Lower lobe of right lung (tissue), 2 donors: ENCODE data around the gene B3GNT9. TPM values are rescaled to one million over a fixed set of nuclear protein-coding genes. Genes with fewer than 3 reads are reported as not detected.
A peak's percentile ranks its signal among the peaks of the same experiment; 100 is the strongest.

Experiments used
- ATAC-seq, 2 donors: fragments of 200-7000 bp; cut with Tn5 transposase; one replicate each; pipeline ENCODE4 v1.9.1; 2020 to 2022; ENCODE audit warnings: mild to moderate bottlenecking in 2 of 2, moderate library complexity in 2 of 2
- DNase-seq: peaks from one replicate; pipeline ENCODE4 v3.0.0-alpha.2; 2020
- H3K27ac ChIP-seq: fragments of 200-600 bp; one replicate; pipeline ENCODE4 v1.8.0; 2022
- H3K27me3 ChIP-seq: fragments of 200-600 bp; one replicate; pipeline ENCODE4 v1.8.0; 2022; ENCODE audit warnings: low read depth
- H3K36me3 ChIP-seq: fragments of 200-600 bp; one replicate; pipeline ENCODE4 v1.8.0; 2022; ENCODE audit warnings: mild to moderate bottlenecking
- H3K4me1 ChIP-seq: fragments of 200-600 bp; one replicate; pipeline ENCODE4 v1.8.0; 2022
- H3K4me3 ChIP-seq: fragments of 200-600 bp; one replicate; pipeline ENCODE4 v1.8.0; 2022; ENCODE audit warnings: mild to moderate bottlenecking
- H3K9me3 ChIP-seq: fragments of 200-600 bp; one replicate; pipeline ENCODE4 v1.8.0; 2022
- intact Hi-C: fragments of 100-400 bp; cut with DNase I; formaldehyde crosslinking; loops from one replicate; pipeline ENCODE4 v1.11.0; 2022
- total RNA-seq: library from RNA; stranded (reverse); fragmentation: NEBNext Ultra II Directional; extraction: Animal tissue kit (Norgen Biotek cat#: 25700); gene quantifications from one replicate; pipeline ENCODE4 v1.2.1, GENCODE V29; 2021
- TF ChIP-seq, protein P1 (sequence below): fragments of 200-600 bp; IDR thresholded peaks from one replicate; pipeline ENCODE4 v1.8.0; 2022; ENCODE audit warnings: antibody characterized with exemption, mild to moderate bottlenecking
- donor health status: DM: no; HTN: yes; CAD: no; lungs with severe emphysema.

Gene B3GNT9
- total RNA-seq, 1 donor from 2014 or later = 13.5 TPM

DNA sequence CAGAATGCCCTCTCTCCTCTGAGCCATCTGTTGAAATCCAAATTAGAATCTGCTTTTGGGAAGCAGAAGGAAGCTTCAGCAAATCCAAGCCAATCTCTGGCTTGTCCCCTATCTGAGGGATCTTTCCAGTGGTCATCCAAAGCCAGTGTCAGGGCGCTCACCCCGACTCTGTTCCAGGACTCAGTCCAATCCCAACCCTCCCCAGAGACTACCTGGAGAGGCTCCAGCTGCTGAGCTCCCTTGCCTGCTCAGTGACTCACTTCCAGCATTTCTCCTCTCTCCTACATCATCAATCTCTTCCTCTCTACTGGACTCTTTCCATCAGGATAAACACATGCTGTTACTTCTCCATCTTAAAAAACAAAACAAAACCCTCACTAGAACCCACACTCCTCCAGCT, 30.5 kb upstream of the B3GNT9 start:
- ATAC-seq (no peak), DNase-seq (no peak)
- no peak overlapping the region for H3K4me3 ChIP-seq
- H3K4me1 ChIP-seq = peaks cover 70% of the 10 kb centered on the region
- H3K9me3 ChIP-seq = no peaks in the 10 kb centered on the region
- no peaks in the 10 kb centered on the region for H3K27me3 ChIP-seq
- H3K36me3 ChIP-seq = no peaks in the 10 kb centered on the region
- TF ChIP-seq, protein P1, sequence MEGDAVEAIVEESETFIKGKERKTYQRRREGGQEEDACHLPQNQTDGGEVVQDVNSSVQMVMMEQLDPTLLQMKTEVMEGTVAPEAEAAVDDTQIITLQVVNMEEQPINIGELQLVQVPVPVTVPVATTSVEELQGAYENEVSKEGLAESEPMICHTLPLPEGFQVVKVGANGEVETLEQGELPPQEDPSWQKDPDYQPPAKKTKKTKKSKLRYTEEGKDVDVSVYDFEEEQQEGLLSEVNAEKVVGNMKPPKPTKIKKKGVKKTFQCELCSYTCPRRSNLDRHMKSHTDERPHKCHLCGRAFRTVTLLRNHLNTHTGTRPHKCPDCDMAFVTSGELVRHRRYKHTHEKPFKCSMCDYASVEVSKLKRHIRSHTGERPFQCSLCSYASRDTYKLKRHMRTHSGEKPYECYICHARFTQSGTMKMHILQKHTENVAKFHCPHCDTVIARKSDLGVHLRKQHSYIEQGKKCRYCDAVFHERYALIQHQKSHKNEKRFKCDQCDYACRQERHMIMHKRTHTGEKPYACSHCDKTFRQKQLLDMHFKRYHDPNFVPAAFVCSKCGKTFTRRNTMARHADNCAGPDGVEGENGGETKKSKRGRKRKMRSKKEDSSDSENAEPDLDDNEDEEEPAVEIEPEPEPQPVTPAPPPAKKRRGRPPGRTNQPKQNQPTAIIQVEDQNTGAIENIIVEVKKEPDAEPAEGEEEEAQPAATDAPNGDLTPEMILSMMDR = no peak
- no peak overlapping the region for H3K27ac ChIP-seq
- intact Hi-C loops = no loop called here

DNA sequence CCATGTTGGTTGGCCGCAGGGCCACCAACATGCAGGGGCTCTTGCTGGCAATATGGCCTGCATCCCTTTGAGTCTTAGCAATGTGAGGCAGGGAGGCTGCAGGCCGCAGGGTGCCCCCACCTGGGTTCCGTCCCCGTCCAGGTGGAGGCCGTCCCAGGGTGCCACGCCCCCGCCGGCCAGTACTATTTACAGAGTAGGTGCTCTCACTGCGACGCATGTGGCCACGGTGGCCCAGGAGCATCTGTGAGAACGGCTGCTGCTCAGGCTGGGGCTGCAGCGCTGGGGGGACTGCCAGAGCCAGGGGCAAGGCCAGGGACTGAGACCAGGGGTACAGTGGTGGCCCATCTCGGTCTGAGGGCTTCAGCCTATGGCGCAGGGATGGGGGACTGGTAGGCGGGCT, 29.4 kb upstream of the B3GNT9 start:
- no peak for DNase-seq
- Histone ChIP-seq H3K9me3 (no peaks in the 10 kb centered on the region), H3K27me3 (no peaks in the 10 kb centered on the region), H3K27ac (no peak overlapping the region), H3K4me3 (no peak overlapping the region), H3K4me1 (peaks cover 65% of the 10 kb centered on the region), H3K36me3 (peaks cover 3% of the 10 kb centered on the region)
- TF ChIP-seq, protein P1 = no peak
- no peak for ATAC-seq
- intact Hi-C loops = no loop called here

DNA sequence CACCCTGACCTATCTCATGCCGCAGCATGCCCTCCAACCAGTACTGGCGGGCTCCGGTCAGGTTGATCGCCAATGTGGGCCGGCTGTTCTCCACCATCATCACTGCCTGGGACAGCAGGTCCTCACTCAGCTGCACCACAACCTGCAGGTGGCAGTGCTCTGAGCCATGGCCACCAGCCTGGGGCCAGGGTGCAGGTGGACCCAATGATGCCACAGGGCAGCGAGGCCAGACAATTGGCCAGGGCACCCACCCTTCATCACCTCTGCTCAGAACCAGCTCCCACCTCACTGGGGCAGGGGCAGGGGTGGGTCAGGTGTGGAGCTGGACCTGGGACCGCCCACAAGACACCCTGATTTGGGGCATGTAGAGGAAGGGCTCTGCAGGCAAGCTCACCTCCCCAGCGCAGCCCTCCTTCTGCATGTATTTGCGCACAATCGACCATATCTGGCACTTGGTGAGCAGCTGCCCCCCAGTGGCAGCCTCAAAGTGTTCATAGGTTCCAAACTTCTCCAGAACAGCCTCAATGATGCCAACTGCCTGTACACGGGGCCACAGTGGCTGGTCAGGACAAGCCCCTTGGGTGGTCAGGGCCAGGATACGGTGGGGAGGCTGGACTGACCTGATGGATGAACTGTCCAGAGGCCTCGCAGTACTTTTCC, 28.8 kb upstream of the B3GNT9 start:
- TF ChIP-seq, protein P1 = no peak
- H3K4me3 ChIP-seq = no peak overlapping the region
- H3K27me3 ChIP-seq = no peaks in the 10 kb centered on the region
- peaks cover 7% of the 10 kb centered on the region for H3K36me3 ChIP-seq
- intact Hi-C loops = no loop called here
- no peak for DNase-seq
- H3K4me1 ChIP-seq = peaks cover 65% of the 10 kb centered on the region
- H3K9me3 ChIP-seq = no peaks in the 10 kb centered on the region
- ATAC-seq = no peak
- no peak overlapping the region for H3K27ac ChIP-seq

DNA sequence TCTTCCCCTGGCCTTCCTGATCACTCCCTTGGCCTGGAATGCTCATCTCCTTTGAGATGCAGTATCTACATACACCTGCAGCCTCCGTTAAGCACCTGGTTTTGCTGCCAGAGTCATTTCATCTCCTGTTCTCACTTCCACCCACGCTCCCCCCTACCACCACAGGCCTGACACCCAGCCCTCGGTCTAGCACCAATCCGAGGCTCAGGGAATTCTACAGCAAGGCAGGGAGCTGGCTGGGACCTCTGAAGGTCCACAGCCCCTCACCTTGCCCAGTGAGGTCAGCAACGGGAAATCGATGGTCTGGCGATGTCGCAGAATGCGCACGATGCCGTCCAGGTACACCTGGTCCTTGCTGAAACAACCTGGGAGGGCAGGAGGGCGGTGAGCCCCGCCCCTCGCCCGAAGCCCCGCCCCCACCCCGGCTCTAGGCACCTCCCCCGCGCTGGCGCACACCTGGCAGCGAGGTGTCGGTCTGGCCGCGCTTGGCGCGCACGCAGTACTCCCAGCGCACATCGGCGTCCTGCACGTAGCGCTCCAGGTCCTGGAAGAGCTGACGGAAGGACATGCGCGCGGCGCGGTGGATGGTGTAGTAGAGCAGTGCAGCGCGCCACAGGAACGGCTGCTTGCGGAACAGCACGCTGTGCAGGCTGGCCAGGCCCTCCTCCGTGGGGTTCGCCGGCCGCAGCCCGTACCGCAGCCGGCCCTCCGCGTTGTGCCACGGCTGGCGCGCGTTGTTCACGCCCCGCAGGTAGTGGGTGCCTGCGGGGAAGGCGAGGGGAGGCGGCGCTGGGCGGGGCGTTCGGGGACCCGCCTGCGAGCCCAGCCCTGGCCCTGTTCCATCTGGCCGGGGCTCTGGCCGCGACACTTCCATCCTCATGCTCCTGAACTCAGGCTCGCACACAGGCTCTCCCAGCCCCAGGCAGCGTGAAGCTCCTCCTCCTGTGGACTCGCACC, 27.2 kb upstream of the B3GNT9 start:
- peaks cover 7% of the 10 kb centered on the region for H3K36me3 ChIP-seq
- DNase-seq = peak; percentile 91
- peak overlapping the region; percentile 55 for H3K4me3 ChIP-seq
- TF ChIP-seq, protein P1 = peak; percentile 19
- peak; percentile 78 to 81 for ATAC-seq
- no peaks in the 10 kb centered on the region for H3K27me3 ChIP-seq
- H3K4me1 ChIP-seq = peaks cover 71% of the 10 kb centered on the region
- peak overlapping the region; percentile 60 for H3K27ac ChIP-seq
- intact Hi-C loops = no loop called here
- no peaks in the 10 kb centered on the region for H3K9me3 ChIP-seq

DNA sequence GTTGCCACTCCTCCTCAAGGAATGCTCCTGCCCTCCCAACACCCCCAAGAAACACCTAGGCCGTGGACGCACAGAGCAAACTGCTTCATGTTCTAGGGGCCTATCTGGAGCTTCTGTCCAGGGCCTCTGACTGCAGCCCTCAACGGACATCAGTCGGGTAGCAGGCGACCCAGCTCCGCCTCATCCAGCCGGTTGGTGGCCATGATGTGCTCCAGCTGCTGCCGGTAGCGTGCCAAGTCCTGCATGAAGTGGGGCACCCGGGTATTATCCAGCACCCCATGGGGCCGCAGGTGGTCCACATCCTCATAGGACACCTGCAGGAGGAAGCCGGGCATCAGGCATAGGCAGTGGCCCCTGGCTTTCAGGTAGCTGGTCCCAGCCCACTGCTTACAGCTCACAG, 25.9 kb upstream of the B3GNT9 start:
- no peak overlapping the region for H3K27ac ChIP-seq
- ATAC-seq (no peak), DNase-seq (no peak)
- TF ChIP-seq, protein P1 = no peak
- no peaks in the 10 kb centered on the region for H3K27me3 ChIP-seq
- H3K4me1 ChIP-seq = peaks cover 66% of the 10 kb centered on the region
- no peaks in the 10 kb centered on the region for H3K9me3 ChIP-seq
- H3K4me3 ChIP-seq = no peak overlapping the region
- peaks cover 7% of the 10 kb centered on the region for H3K36me3 ChIP-seq
- intact Hi-C loops = no loop called here
